Stomach (tissue), 4 donors: ENCODE data around the gene WDR37.
"Not testable (repeated sequence)": the region's sequence is repeated elsewhere in the genome, so short reads cannot be mapped to it uniquely, and the experiment has no call there.

Source experiments
- EP300 ChIP-seq: sonication (generic); formaldehyde crosslinking; IDR thresholded peaks from one replicate; pipeline ENCODE4 v1.6.1; 2017; ENCODE audit warnings: antibody characterized with exemption
- POLR2A ChIP-seq, 4 donors: fragments of 450-650 bp; IDR thresholded peaks; one replicate each; pipeline ENCODE4 v1.6.1; 2016; ENCODE audit warnings: antibody characterized with exemption in 4 of 4, control low read depth in 2 of 4, mild to moderate bottlenecking in 1 of 4, moderate library complexity in 1 of 4
- POLR2AphosphoS5 ChIP-seq, 3 donors: sonication (generic); formaldehyde crosslinking; IDR thresholded peaks; one replicate each; pipeline ENCODE4 v1.6.1; 2016; ENCODE audit warnings: antibody characterized with exemption in 3 of 3
- TF ChIP-seq, protein P1 (sequence below), 7 experiments: fragments of 450-650 bp in 4 of 7; fragments of 200-600 bp in 3 of 7; sonication (generic) in 3 of 7; IDR thresholded peaks; one replicate each; pipeline ENCODE4 v1.5.1; 2016 to 2019; ENCODE audit warnings: antibody characterized with exemption in 7 of 7, control low read depth in 2 of 7, mild to moderate bottlenecking in 1 of 7

- not testable (repeated sequence) for TF ChIP-seq POLR2A (IDR thresholded peaks at IDR 0.05); POLR2AphosphoS5 (IDR thresholded peaks at IDR 0.05); EP300
- TF ChIP-seq, protein P1, sequence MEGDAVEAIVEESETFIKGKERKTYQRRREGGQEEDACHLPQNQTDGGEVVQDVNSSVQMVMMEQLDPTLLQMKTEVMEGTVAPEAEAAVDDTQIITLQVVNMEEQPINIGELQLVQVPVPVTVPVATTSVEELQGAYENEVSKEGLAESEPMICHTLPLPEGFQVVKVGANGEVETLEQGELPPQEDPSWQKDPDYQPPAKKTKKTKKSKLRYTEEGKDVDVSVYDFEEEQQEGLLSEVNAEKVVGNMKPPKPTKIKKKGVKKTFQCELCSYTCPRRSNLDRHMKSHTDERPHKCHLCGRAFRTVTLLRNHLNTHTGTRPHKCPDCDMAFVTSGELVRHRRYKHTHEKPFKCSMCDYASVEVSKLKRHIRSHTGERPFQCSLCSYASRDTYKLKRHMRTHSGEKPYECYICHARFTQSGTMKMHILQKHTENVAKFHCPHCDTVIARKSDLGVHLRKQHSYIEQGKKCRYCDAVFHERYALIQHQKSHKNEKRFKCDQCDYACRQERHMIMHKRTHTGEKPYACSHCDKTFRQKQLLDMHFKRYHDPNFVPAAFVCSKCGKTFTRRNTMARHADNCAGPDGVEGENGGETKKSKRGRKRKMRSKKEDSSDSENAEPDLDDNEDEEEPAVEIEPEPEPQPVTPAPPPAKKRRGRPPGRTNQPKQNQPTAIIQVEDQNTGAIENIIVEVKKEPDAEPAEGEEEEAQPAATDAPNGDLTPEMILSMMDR (IDR thresholded peaks at IDR 0.05) = not testable (repeated sequence)
These were observed 46.2 kb upstream of the WDR37 start for GRCh38 chr10:1009947-1010346.
